ENCODE data around the gene CASKIN2.

DNA sequence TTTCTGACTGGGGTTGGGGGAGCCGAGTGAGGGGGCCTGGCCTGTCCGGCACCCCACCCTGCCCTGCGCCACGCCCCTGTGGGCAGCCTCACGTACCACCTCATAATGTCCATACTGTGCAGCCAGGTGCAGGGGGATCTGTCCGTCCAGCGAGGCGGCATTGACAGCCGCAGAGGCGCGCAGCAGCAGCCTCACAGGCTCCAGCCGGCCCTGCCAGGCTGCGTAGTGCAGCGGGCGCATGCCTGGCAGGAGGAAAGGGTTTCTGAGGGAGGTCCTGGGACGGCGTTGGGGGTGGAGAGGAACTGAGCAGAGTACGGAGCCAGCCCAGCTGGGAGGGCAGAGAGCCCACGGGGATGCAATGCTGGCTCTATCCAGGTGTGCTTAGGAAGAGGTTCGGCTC is 8.4 kb downstream of the CASKIN2 start:
- TF ChIP-seq EZH2 (IDR thresholded peaks at IDR 0.05; ENCODE audit: insufficient read depth, poor library complexity, severe bottlenecking) (no peak), EZH2phosphoT487 (IDR thresholded peaks at IDR 0.05; ENCODE audit: insufficient read depth, low read depth) (no peak)
